Body of pancreas (tissue), 4 donors: ENCODE measurements around the gene FH. TPM values are rescaled to one million over a fixed set of nuclear protein-coding genes. Genes with fewer than 3 reads are reported as not detected.

Source experiments
- ATAC-seq: fragments of 150-250 bp; one replicate; pipeline ENCODE4 v1.9.1; 2016
- DNase-seq, 4 donors: peaks; one replicate each; pipeline ENCODE4 v3.0.0-alpha.2; 2019
- H3K27ac ChIP-seq, 4 donors: fragments of 200-600 bp; sonication (generic); 1 replicate in 3 of 4; 2 replicates in 1 of 4; pipeline versions ENCODE4 v1.5.1 to v1.6.1; 2016 to 2019; ENCODE audit warnings: mild to moderate bottlenecking in 1 of 4, mixed read lengths in 1 of 4, moderate library complexity in 1 of 4
- H3K27me3 ChIP-seq, 2 donors: fragments of 200-600 bp; sonication (generic); one replicate each; pipeline ENCODE4 v1.6.0; 2016; ENCODE audit warnings: mild to moderate bottlenecking in 1 of 2
- H3K36me3 ChIP-seq, 2 donors: fragments of 200-600 bp; sonication (generic); replicated peaks in 1 of 2; 2 replicates each; pipeline ENCODE4 v1.5.1; 2016; ENCODE audit warnings: low read depth in 2 of 2; ENCODE audit not compliant: insufficient read depth in 1 of 2
- H3K4me1 ChIP-seq: fragments of 200-600 bp; sonication (generic); one replicate; pipeline ENCODE4 v1.6.0; 2016
- H3K4me3 ChIP-seq, 2 donors: fragments of 200-600 bp; sonication (generic); 1 replicate in 1 of 2; 2 replicates in 1 of 2; pipeline ENCODE4 v1.5.1; 2016 to 2019
- H3K9me3 ChIP-seq, 3 donors: fragments of 200-600 bp; sonication (generic); 1 replicate in 2 of 3; 2 replicates in 1 of 3; pipeline ENCODE4 v1.5.1; 2016
- POLR2A ChIP-seq, 3 donors: fragments of 450-650 bp; IDR thresholded peaks; one replicate each; pipeline ENCODE4 v1.6.1; 2016; ENCODE audit warnings: antibody characterized with exemption in 3 of 3, mild to moderate bottlenecking in 2 of 3
- WGBS, 2 donors: methylation state at CpG; one replicate each; pipeline ENCODE4 v1.1.5; 2017; 5-methylcytosine and 5-hydroxymethylcytosine counted together
- intact Hi-C: fragments of 100-400 bp; cut with DNase I; formaldehyde crosslinking; loops from one replicate; pipeline ENCODE4 v1.15.1; 2023
- total RNA-seq, 2 donors: library from RNA; depleted of rRNA; stranded (reverse); fragments of >200 nt; gene quantifications; one replicate each; pipeline ENCODE4 v1.1.0, GENCODE V29; 2016
- TF ChIP-seq, protein P1 (sequence below), 7 experiments: fragments of 450-650 bp in 4 of 7; fragments of 200-600 bp in 3 of 7; sonication (generic) in 3 of 7; IDR thresholded peaks; one replicate each; pipeline ENCODE4 v1.5.1; 2016 to 2019; ENCODE audit warnings: antibody characterized with exemption in 7 of 7

The FH gene
- total RNA-seq, 2 donors from 2014 or later: 12.5 to 27.0 TPM

DNA sequence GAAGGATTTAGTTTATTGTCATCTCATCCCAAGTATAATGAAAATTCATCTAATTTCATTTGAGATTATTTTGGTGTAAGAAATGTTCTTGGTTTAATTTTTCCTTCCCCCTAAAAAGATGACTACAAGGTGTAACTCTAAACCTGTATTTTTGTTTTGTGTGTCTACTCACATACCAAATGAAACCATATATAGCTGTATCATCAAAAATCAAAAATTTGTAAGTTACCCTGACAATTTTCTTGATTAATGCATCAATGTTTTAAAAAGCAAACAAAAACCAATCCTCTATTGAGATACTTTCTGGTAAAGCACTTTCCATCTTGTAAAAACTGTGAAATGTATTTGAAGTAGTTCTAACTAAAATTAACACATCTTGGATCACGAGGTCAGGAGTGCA, 30.8 kb downstream of the FH start:
- WGBS, 2 donors: 94% methylated on average over 1 of the region's 1 CpG
- DNase-seq (no peak), ATAC-seq (no peak)
- no peaks in the 10 kb centered on the region for H3K4me1 ChIP-seq
- H3K27ac ChIP-seq: no peak overlapping the region
- TF ChIP-seq POLR2A (IDR thresholded peaks at IDR 0.05): no peak
- TF ChIP-seq, protein P1, sequence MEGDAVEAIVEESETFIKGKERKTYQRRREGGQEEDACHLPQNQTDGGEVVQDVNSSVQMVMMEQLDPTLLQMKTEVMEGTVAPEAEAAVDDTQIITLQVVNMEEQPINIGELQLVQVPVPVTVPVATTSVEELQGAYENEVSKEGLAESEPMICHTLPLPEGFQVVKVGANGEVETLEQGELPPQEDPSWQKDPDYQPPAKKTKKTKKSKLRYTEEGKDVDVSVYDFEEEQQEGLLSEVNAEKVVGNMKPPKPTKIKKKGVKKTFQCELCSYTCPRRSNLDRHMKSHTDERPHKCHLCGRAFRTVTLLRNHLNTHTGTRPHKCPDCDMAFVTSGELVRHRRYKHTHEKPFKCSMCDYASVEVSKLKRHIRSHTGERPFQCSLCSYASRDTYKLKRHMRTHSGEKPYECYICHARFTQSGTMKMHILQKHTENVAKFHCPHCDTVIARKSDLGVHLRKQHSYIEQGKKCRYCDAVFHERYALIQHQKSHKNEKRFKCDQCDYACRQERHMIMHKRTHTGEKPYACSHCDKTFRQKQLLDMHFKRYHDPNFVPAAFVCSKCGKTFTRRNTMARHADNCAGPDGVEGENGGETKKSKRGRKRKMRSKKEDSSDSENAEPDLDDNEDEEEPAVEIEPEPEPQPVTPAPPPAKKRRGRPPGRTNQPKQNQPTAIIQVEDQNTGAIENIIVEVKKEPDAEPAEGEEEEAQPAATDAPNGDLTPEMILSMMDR (IDR thresholded peaks at IDR 0.05): no peak
- H3K9me3 ChIP-seq: no peaks in the 10 kb centered on the region
- intact Hi-C loops: no loop called here
- H3K36me3 ChIP-seq: no peaks in the 10 kb centered on the region
- no peak overlapping the region for H3K4me3 ChIP-seq
- H3K27me3 ChIP-seq: no peaks in the 10 kb centered on the region

DNA sequence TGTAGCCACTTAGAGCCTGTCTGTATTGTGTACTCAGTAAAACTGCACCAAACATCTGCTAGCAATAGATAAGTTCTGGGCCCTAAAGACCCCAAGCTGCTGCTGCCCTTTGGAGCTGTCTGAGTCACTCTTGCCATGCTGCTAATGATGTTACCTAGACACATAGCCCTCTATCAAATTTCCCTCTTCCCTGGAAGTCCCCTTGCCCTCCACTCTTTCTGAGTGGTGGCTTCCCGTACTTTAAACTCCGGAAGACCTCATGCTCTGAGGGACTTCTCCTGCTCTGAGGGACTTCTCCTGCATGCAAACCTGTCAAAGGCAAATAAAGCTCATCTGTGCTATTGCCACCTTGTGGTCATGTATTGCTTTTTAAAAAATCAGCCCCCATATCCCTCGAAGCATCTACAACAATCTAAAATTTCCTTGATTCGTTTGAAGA, 34.0 kb downstream of the FH start:
- no peaks in the 10 kb centered on the region for H3K36me3 ChIP-seq
- intact Hi-C loops: no loop called here
- H3K27me3 ChIP-seq: no peaks in the 10 kb centered on the region
- ATAC-seq (no peak), DNase-seq (no peak)
- 66 to 75% methylated on average over 4 of the region's 4 CpGs for WGBS, 2 donors
- H3K9me3 ChIP-seq: no peaks in the 10 kb centered on the region
- H3K4me1 ChIP-seq: no peaks in the 10 kb centered on the region
- no peak overlapping the region for H3K27ac ChIP-seq
- no peak overlapping the region for H3K4me3 ChIP-seq
- TF ChIP-seq, protein P1 (IDR thresholded peaks at IDR 0.05): peak in 2 of 7 experiments; percentile 22
- TF ChIP-seq POLR2A (IDR thresholded peaks at IDR 0.05): no peak

GRCh38 chr1:241485145-241485544, 34.4 kb downstream of the FH start:
- intact Hi-C loops: no loop called here

DNA sequence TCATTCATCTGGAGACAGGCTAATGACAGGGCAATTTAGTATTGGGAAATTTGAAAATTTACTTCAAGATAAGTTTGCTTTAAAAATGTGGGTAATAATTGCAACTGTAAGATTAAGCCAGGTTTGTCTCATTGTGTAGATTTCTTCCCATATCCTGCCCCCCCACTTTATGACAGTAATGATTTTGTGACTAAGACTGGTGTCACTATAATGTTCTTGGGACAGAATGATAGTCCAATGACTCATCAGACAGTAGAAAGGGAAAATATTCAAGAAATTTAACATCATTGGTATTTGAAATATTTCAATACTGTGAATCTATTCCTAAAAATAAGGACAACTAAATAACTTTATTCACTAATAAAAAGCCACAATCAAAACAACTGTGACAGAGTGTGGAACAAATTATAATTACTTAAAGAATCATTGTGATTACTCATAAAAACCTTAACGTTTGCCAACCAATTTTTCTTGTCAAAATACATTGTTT, 36.7 kb downstream of the FH start:
- intact Hi-C loops: no loop called here
- H3K9me3 ChIP-seq: no peaks in the 10 kb centered on the region
- H3K27me3 ChIP-seq: no peaks in the 10 kb centered on the region
- DNase-seq (no peak), ATAC-seq (no peak)
- H3K36me3 ChIP-seq: no peaks in the 10 kb centered on the region
- no peak for TF ChIP-seq POLR2A (IDR thresholded peaks at IDR 0.05)
- TF ChIP-seq, protein P1 (IDR thresholded peaks at IDR 0.05): no peak
- H3K4me3 ChIP-seq: no peak overlapping the region
- 6 to 11% methylated on average over 1 of the region's 1 CpG for WGBS, 2 donors
- no peaks in the 10 kb centered on the region for H3K4me1 ChIP-seq
- H3K27ac ChIP-seq: no peak overlapping the region

More at GRCh38 chr1:241485145-241485544, 34.4 kb downstream of the FH start:
- TF ChIP-seq POLR2A (IDR thresholded peaks at IDR 0.05): no peak
- TF ChIP-seq, protein P1 (IDR thresholded peaks at IDR 0.05): no peak
- WGBS, 2 donors: 85 to 87% methylated on average over 3 of the region's 3 CpGs
- Histone ChIP-seq H3K36me3 (no peaks in the 10 kb centered on the region), H3K27me3 (no peaks in the 10 kb centered on the region), H3K4me1 (no peaks in the 10 kb centered on the region), H3K9me3 (no peaks in the 10 kb centered on the region), H3K4me3 (no peak overlapping the region), H3K27ac (no peak overlapping the region)
- no peak for DNase-seq
- ATAC-seq: no peak

DNA sequence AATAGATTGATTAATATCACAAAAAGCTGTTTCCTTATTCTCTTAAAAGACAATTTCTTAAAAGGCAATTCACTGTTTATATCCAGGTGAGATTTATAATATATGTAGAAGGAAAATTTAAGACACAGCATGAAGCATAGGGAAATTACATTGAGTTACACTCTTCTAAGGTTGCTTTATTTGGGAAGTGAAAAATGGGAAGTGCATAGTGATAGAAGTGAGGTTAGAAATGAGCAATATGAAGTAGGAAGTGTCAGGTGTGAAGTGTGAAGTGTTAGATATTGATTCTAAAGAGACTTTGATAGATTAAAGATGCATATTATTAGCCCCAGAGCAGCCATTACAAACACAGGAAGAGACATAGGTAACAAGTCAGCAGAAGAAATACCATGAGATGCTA, 40.3 kb downstream of the FH start:
- intact Hi-C loops: no loop called here
- no peaks in the 10 kb centered on the region for H3K4me1 ChIP-seq
- DNase-seq: no peak
- H3K4me3 ChIP-seq: no peak overlapping the region
- H3K27me3 ChIP-seq: no peaks in the 10 kb centered on the region
- no peak for TF ChIP-seq POLR2A (IDR thresholded peaks at IDR 0.05)
- TF ChIP-seq, protein P1 (IDR thresholded peaks at IDR 0.05): no peak
- no peaks in the 10 kb centered on the region for H3K9me3 ChIP-seq
- no peak for ATAC-seq
- H3K36me3 ChIP-seq: no peaks in the 10 kb centered on the region
- H3K27ac ChIP-seq: no peak overlapping the region
